C4-2B (cell line): ENCODE results near the gene GNAT1.

Experiments
- H3K27ac ChIP-seq: fragments of 450-650 bp; 2 replicates; pipeline ENCODE4 v1.5.1; 2017
- ZFX ChIP-seq: fragments of 450-650 bp; IDR thresholded peaks from 2 replicates; pipeline ENCODE4 v1.6.1; 2017
- TF ChIP-seq, protein P1 (sequence below): fragments of 450-650 bp; conservative IDR thresholded peaks from 2 replicates; pipeline ENCODE4 v1.5.1; 2017; ENCODE audit warnings: mild to moderate bottlenecking

GNAT1 gene

DNA sequence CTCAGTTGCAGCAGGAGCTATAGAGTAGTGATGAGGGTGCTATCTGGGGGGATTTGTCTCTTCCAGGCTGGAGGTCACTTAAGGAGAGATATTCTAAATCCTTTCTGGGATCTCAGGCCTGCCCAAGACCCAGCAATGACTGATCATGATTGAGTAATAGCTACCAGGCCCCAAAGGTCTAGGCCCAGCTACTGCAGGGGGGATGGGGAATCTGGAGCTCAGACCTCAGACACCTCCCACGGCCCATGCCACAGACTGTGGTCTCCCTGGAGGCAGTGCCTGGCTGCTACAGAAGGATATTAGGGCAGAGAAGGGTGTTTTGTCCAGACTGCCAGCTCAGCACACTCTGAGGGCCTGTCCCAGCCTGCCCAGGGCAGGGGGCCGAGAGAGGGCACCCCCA, 20.5 kb downstream of the GNAT1 start:
- H3K27ac ChIP-seq, result no peak overlapping the region
- TF ChIP-seq ZFX, result no peak

DNA sequence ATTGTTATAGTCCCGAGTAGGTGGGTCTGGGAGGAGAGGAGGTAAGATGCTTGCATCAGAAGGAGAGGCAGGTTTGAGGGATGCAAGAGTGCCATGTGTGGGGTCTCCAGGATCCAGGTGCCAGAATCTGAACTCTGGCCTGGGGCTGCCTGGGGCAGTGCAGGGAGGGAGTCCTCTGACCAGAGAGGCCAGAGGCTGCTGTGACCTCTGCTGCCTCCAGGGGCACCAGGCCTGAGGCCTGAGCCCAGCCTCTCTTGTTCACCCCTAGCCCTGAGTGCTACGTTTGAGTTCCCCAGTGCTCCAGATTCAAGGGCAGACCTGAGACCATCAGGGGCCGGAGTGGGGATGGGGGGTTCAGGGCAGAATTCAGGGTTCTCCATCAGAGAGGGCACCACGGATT, 21.1 kb downstream of the GNAT1 start:
- no peak overlapping the region for H3K27ac ChIP-seq
- TF ChIP-seq, protein P1, sequence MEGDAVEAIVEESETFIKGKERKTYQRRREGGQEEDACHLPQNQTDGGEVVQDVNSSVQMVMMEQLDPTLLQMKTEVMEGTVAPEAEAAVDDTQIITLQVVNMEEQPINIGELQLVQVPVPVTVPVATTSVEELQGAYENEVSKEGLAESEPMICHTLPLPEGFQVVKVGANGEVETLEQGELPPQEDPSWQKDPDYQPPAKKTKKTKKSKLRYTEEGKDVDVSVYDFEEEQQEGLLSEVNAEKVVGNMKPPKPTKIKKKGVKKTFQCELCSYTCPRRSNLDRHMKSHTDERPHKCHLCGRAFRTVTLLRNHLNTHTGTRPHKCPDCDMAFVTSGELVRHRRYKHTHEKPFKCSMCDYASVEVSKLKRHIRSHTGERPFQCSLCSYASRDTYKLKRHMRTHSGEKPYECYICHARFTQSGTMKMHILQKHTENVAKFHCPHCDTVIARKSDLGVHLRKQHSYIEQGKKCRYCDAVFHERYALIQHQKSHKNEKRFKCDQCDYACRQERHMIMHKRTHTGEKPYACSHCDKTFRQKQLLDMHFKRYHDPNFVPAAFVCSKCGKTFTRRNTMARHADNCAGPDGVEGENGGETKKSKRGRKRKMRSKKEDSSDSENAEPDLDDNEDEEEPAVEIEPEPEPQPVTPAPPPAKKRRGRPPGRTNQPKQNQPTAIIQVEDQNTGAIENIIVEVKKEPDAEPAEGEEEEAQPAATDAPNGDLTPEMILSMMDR, result no peak
- TF ChIP-seq ZFX, result no peak

DNA sequence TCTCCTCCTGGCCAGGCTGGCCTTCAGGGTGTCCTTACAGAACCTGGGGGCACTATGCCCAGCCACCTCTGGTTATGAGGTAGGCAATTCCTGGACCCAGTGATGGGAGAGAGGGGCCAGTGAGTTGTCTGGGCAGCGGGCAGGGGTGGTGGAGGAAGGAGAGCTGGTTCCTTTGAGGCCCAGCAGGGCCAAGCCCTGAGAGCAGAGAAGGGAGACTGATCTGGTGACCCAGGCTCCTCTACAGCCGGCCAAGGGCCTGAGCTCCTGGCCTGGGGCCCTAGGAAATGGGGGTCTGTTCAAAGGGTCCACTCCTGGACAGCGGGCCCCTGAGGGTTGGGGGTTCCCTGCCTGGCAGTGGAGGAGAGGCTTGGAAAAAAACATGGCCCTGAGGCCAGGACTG, 21.6 kb downstream of the GNAT1 start:
- no peak for TF ChIP-seq ZFX
- TF ChIP-seq, protein P1, result no peak; the same call in 1 of the 2 replicates
- no peak overlapping the region for H3K27ac ChIP-seq

DNA sequence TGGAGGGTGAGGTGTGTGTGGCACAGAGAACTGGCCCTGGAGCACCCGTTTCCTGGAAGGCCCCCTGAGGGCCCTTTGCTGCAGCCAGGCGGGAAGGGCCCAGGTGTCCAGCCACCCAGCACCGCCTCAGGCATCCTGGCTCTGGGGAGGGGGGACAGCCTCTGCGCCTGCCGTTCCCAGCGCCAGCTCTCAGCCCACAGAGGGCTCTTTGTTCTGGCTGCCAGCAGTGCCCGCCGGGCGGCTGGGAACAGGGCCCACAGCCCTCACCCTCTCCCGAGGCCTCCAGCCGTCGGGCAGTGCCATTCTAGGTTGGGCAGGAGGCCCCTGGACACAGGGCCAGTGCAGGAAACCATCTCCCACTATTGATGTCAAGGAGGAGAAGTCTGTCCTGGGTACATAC, 22.0 kb downstream of the GNAT1 start:
- TF ChIP-seq ZFX, result no peak
- TF ChIP-seq, protein P1, result no peak
- no peak overlapping the region for H3K27ac ChIP-seq

DNA sequence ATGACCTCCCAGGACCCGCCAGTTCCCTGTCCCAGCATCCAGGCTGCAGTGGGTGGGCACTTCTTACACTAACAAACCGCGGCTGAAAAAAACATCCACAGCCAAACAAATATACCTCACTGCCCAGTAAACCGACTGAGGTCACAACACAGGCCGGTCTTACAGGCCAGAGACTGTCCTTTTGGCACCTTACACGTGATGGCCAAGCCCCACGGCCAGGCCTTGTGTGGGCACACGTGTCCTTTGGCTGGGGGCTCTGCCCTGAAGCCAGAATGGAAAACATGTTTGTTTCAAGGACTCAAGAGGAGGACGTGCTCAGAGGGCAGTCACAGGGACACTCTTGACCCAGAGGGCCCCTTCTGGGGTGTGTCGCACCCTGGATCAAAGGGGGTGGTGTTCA, 23.4 kb downstream of the GNAT1 start:
- TF ChIP-seq, protein P1, result no peak
- TF ChIP-seq ZFX, result no peak
- H3K27ac ChIP-seq, result no peak overlapping the region

DNA sequence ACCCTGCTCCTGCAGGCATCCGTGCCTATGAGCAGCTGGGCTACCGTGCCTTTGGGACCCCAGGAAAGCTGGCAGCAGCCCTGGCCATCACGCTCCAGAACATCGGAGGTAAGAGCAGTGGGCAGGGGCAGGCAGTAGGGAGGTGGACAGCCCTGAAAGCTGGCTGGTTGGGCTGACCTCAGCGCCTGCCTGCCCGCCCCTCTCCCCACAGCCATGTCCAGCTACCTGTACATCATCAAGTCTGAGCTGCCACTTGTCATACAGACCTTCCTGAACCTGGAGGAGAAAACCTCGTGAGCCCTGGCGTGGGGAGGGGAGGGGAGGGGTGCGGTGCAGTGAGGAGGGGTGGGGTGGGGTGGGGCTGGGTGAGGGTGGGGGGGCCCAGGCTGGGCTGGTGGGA, 24.1 kb downstream of the GNAT1 start:
- H3K27ac ChIP-seq, result no peak overlapping the region
- no peak for TF ChIP-seq ZFX
- TF ChIP-seq, protein P1, result no peak

DNA sequence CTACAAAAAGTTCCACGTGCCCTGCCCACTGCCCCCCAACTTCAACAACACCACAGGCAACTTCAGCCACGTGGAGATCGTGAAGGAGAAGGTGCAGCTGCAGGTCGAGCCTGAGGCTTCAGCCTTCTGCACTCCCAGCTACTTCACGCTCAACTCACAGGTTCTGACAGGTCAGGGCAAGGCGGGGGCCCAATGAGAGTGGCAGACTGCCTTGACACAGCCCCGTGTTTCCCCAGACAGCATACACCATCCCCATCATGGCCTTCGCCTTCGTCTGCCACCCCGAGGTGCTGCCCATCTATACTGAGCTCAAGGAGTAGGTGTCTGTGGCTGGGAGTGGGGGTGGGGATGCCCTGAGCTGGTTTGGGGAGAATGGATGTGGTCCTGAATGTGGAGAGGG, 26.3 kb downstream of the GNAT1 start:
- no peak for TF ChIP-seq ZFX
- H3K27ac ChIP-seq, result no peak overlapping the region

DNA sequence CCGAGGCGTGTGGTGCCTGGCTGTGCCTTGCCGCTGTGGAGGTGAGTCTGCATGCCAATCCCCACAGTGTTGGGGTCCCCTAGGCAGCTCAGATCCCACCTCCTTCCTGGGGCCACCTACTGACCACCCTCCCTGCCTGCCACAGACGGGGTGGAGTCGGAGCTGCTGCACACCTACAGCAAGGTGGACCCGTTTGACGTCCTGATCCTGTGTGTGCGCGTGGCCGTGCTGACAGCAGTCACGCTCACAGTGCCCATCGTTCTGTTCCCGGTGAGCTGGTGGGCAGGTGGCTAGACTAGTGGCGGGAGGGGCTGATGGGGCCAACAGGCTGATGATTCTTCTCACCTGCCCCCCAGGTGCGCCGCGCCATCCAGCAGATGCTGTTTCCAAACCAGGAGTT, 27.0 kb downstream of the GNAT1 start:
- TF ChIP-seq, protein P1, result no peak
- TF ChIP-seq ZFX, result no peak
- no peak overlapping the region for H3K27ac ChIP-seq

DNA sequence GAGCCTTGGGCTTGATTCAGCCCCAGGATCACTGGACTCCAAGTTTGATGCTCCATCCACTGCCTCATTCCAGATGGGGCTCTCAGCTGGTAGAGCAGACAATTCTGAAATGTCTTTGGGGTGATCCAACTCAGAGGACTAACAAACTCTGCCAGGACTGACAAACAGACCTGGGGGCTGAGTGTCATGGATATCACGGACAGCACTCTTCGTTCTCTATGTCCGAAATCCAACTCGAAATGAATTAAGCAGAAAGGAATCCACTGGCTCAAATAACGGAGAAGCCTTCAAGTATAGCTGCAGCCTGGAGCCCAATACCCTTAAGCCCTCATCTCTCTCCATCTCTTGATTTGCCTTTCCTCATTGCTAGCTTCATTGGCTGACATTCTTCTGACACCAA, 27.9 kb downstream of the GNAT1 start:
- TF ChIP-seq, protein P1, result no peak
- no peak for TF ChIP-seq ZFX
- no peak overlapping the region for H3K27ac ChIP-seq
